Tibial nerve (tissue), 4 donors: ENCODE measurements around the gene PLPPR3.

ENCODE experiments used
- EP300 ChIP-seq, 2 donors: sonication (generic); formaldehyde crosslinking; IDR thresholded peaks; one replicate each; pipeline ENCODE4 v1.6.1; 2017; ENCODE audit warnings: antibody characterized with exemption in 2 of 2, mild to moderate bottlenecking in 1 of 2
- POLR2A ChIP-seq, 2 donors: fragments of 450-650 bp; IDR thresholded peaks; one replicate each; pipeline ENCODE4 v1.6.1; 2017; ENCODE audit warnings: antibody characterized with exemption in 2 of 2, mild to moderate bottlenecking in 2 of 2, moderate library complexity in 2 of 2
- TF ChIP-seq, protein P1 (sequence below), 5 experiments: fragments of 200-600 bp in 3 of 5; fragments of 450-650 bp in 2 of 5; sonication (generic) in 3 of 5; IDR thresholded peaks; one replicate each; pipeline ENCODE4 v1.5.1; 2016 to 2019; ENCODE audit warnings: antibody characterized with exemption in 5 of 5, mild to moderate bottlenecking in 3 of 5, moderate library complexity in 2 of 5

- TF ChIP-seq POLR2A (IDR thresholded peaks at IDR 0.05) (no peak), EP300 (IDR thresholded peaks at IDR 0.05) (no peak)
- TF ChIP-seq, protein P1, sequence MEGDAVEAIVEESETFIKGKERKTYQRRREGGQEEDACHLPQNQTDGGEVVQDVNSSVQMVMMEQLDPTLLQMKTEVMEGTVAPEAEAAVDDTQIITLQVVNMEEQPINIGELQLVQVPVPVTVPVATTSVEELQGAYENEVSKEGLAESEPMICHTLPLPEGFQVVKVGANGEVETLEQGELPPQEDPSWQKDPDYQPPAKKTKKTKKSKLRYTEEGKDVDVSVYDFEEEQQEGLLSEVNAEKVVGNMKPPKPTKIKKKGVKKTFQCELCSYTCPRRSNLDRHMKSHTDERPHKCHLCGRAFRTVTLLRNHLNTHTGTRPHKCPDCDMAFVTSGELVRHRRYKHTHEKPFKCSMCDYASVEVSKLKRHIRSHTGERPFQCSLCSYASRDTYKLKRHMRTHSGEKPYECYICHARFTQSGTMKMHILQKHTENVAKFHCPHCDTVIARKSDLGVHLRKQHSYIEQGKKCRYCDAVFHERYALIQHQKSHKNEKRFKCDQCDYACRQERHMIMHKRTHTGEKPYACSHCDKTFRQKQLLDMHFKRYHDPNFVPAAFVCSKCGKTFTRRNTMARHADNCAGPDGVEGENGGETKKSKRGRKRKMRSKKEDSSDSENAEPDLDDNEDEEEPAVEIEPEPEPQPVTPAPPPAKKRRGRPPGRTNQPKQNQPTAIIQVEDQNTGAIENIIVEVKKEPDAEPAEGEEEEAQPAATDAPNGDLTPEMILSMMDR (IDR thresholded peaks at IDR 0.05), result peak in 1 of 5 experiments; percentile 14
Measured at GRCh38 chr19:843180-843835, 21.6 kb upstream of the PLPPR3 start.
